ENCODE data around the gene TMEM237. TPM values are rescaled to one million over a fixed set of nuclear protein-coding genes. Genes with fewer than 3 reads are reported as not detected.

Gene TMEM237
- total RNA-seq, 6 experiments from 2014 or later = 2.2 to 4.1 (median 2.6) TPM

GRCh38 chr2:201575971-201576370 is 67.3 kb downstream of the TMEM237 start:
- Histone ChIP-seq H3K9me3 (no peaks in the 10 kb centered on the region), H3K36me3 (no peaks in the 10 kb centered on the region), H3K27ac (no peak overlapping the region), H3K4me3 (no peak overlapping the region), H3K27me3 (no peaks in the 10 kb centered on the region), H3K4me1 (peaks cover 0 to 4% (median 0%) of the 10 kb centered on the region in 4 donors)
- DNase-seq = no peak
- TF ChIP-seq, protein P1, sequence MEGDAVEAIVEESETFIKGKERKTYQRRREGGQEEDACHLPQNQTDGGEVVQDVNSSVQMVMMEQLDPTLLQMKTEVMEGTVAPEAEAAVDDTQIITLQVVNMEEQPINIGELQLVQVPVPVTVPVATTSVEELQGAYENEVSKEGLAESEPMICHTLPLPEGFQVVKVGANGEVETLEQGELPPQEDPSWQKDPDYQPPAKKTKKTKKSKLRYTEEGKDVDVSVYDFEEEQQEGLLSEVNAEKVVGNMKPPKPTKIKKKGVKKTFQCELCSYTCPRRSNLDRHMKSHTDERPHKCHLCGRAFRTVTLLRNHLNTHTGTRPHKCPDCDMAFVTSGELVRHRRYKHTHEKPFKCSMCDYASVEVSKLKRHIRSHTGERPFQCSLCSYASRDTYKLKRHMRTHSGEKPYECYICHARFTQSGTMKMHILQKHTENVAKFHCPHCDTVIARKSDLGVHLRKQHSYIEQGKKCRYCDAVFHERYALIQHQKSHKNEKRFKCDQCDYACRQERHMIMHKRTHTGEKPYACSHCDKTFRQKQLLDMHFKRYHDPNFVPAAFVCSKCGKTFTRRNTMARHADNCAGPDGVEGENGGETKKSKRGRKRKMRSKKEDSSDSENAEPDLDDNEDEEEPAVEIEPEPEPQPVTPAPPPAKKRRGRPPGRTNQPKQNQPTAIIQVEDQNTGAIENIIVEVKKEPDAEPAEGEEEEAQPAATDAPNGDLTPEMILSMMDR (IDR thresholded peaks at IDR 0.05) = no peak
- TF ChIP-seq POLR2A (IDR thresholded peaks at IDR 0.05) = no peak
- WGBS (ENCODE audit: insufficient coverage, low coverage, low lambda C conversion rate, missing lambda C conversion rate) = 76% methylated on average over 3 of the region's 3 CpGs
- intact Hi-C loops (cut with DNase I) = no loop called here
- no peak for ATAC-seq

DNA sequence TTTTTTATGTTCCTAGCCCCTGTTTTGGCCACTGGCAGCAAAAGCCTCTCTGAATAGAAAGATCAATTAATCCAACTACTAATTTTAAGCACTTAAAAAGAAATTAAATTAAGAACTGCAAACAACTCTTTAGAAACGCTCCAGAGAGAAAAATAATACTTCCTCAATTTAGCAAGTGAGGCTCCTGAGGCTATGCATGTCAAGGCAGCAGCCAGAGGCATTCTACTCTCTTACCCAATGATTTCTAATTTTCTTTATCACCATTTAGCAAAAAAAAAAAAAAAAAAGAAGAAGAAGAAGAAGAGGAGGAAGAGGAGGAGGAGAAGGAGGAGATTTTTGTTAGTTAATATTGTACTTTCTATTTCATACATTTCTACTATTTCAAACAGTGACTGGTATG is 68.5 kb downstream of the TMEM237 start:
- no peak for ATAC-seq
- Histone ChIP-seq H3K27ac (no peak overlapping the region), H3K36me3 (no peaks in the 10 kb centered on the region), H3K27me3 (no peaks in the 10 kb centered on the region), H3K4me1 (no peaks in the 10 kb centered on the region), H3K4me3 (no peak overlapping the region), H3K9me3 (no peaks in the 10 kb centered on the region)
- WGBS (ENCODE audit: insufficient coverage, low coverage, low lambda C conversion rate, missing lambda C conversion rate) = 60% methylated on average over 1 of the region's 1 CpG
- no peak for TF ChIP-seq POLR2A (IDR thresholded peaks at IDR 0.05)
- TF ChIP-seq, protein P1 (IDR thresholded peaks at IDR 0.05) = no peak
- no peak for DNase-seq
- intact Hi-C loops (cut with DNase I) = no loop called here

DNA sequence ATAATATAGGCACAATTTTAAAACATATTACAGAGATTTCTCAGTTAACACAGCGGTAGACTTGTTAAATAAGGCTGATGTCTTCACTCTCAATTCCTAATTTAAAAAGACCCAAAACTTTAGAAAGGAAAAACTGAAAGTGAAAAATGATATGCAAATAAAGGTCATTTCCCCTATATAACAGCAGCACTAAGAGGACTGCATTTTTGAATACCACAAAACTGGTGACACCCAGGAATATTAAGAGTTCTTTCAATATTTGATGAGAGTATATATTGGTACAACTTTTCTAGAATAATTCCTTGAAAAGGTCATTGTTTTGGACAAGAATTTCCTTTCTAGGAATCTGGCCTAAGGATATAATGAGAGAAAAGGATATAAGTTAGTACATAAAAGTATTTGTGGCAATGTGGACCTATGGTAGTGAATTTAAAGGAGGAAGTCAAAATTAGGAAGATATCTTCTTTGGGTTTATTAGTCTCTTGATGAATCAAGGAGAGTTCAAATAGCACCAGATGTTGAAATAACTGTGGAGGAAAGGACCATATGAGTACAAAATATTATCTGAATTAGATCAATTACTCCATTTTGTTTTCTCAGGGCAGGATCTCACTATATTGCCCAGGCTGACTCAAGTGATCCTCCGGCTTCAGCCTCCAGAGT is 70.3 kb downstream of the TMEM237 start:
- Histone ChIP-seq H3K36me3 (no peaks in the 10 kb centered on the region), H3K4me1 (no peaks in the 10 kb centered on the region), H3K27ac (no peak overlapping the region), H3K4me3 (no peak overlapping the region), H3K27me3 (no peaks in the 10 kb centered on the region), H3K9me3 (no peaks in the 10 kb centered on the region)
- DNase-seq (no peak), ATAC-seq (no peak)
- WGBS (ENCODE audit: insufficient coverage, low coverage, low lambda C conversion rate, missing lambda C conversion rate) = 83% methylated on average over 2 of the region's 2 CpGs
- intact Hi-C loops (cut with DNase I) = no loop called here
- TF ChIP-seq, protein P1 (IDR thresholded peaks at IDR 0.05) = no peak

Small RNAs within 50 kb of the gene (small RNA-seq; reads per million reads assigned to genes)
- gene RNU6-651P = 0 reads per million in 2 experiments

Other genes with a start within 250 kb of the TMEM237 start
- 10 to 100 TPM; 13.3 to 18.4 (median 14.2) TPM for gene TRAK2, start 192.0 kb downstream of the TMEM237 start, total RNA-seq
- 10 to 100 TPM; 44.2 to 71.6 (median 63.4) TPM for gene STRADB, start 191.8 kb downstream of the TMEM237 start, total RNA-seq
- under 1 TPM in 2 of 6 experiments, not detected in 4; 0.12 to 0.15 TPM for gene MPP4, start 55.1 kb upstream of the TMEM237 start, total RNA-seq
- gene ALS2, start 137.4 kb upstream of the TMEM237 start, total RNA-seq = 10 to 100 TPM; 15.8 to 24.9 (median 20.3) TPM
- not detected for gene CDK15, start 163.0 kb upstream of the TMEM237 start, total RNA-seq

Measured in right lobe of liver (tissue), 6 donors.